Right lung (tissue), 5 donors: ENCODE results near the gene RAD54L2. TPM values are rescaled to one million over a fixed set of nuclear protein-coding genes. Genes with fewer than 3 reads are reported as not detected.

Experiments used
- polyA plus RNA-seq, 5 donors: library from polyadenylated mRNA; unstranded; fragments of 120-200 nt; gene quantifications; one replicate each; pipeline versions ENCODE4 v1.2.1 to v1.2.3, GENCODE V29; 2013; ENCODE audit warnings: inconsistent platforms in 1 of 5, low replicate concordance in 1 of 5; ENCODE audit not compliant: insufficient read length in 5 of 5, insufficient read depth in 1 of 5

The RAD54L2 gene
- polyA plus RNA-seq, 5 donors: 14.6 to 19.4 (median 16.5) TPM

Other genes starting within 250 kb of the RAD54L2 start
- gene MANF, start 153.4 kb upstream of the RAD54L2 start, polyA plus RNA-seq: 100 to 1,000 TPM in 4 of 5 donors, 10 to 100 TPM in 1; 94.6 to 114 (median 103) TPM
- 10 to 100 TPM; 31.2 to 38.6 (median 37.4) TPM for gene RBM15B, start 147.4 kb upstream of the RAD54L2 start, polyA plus RNA-seq
- 10 to 100 TPM; 21.9 to 28.0 (median 26.4) TPM for gene DCAF1, start 38.7 kb upstream of the RAD54L2 start, polyA plus RNA-seq
- gene TEX264, start 132.5 kb downstream of the RAD54L2 start, polyA plus RNA-seq: 10 to 100 TPM; 32.4 to 41.7 (median 36.9) TPM
- gene GRM2, start 168.3 kb downstream of the RAD54L2 start, polyA plus RNA-seq: 1 to 10 TPM in 2 of 5 donors, under 1 TPM in 3; 0.58 to 1.3 (median 0.89) TPM
- not detected for gene IQCF6, start 240.5 kb downstream of the RAD54L2 start, polyA plus RNA-seq